Activated CD8-positive, alpha-beta memory T cell treated with anti-CD3 and anti-CD28 coated beads, Interleukin-2, amount 50 U/mL, for 1 hour (primary cell): ENCODE measurements around the gene NR1H3.
"Not testable (repeated sequence)": the region's sequence is repeated elsewhere in the genome, so short reads cannot be mapped to it uniquely, and the experiment has no call there.

Experiments
- DNase-seq: peaks from one replicate; pipeline ENCODE4 v3.0.0-alpha.2; 2020; ENCODE audit errors: extremely low read depth

The NR1H3 gene

DNA sequence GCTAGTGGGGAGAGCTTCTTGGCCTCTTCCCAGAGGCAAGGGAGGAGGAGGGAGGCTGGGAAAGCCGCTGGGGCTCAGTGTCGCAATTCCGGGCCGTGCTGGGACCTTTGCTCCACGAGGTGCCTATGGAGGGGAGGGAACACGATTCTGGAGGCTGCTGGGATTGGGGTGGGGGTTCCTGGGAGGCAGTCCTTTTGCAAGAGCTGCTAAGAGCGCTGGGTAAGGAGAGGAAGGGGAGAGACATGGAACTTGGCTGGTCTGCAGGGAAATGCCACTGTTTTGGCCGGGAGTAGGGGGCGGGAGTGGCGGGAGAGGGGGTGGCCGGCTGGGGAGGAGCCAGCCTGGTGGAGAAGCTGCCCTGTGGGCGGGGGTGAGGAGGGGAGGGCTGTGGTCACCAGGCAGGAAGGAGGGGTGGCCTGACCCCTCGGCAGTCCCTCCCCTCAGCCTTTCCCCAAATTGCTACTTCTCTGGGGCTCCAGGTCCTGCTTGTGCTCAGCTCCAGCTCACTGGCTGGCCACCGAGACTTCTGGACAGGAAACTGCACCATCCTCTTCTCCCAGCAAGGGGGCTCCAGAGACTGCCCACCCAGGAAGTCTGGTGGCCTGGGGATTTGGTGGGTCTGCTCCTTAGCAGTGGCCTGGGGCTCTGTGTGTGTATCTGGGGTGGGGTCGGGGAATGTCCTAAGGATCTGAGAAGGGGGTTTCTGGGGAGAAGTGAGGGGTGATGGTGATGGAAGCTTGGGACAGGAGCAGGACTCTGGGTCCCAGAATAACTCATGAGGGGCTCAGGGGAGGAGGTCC lies at the start of gene NR1H3:
TSS of gene NR1H3 (plus strand) at position 480 of the 800 bp plus-strand sequence. CDS start 1,221 bp downstream, outside the sequence.
- DNase-seq = no peak

DNA sequence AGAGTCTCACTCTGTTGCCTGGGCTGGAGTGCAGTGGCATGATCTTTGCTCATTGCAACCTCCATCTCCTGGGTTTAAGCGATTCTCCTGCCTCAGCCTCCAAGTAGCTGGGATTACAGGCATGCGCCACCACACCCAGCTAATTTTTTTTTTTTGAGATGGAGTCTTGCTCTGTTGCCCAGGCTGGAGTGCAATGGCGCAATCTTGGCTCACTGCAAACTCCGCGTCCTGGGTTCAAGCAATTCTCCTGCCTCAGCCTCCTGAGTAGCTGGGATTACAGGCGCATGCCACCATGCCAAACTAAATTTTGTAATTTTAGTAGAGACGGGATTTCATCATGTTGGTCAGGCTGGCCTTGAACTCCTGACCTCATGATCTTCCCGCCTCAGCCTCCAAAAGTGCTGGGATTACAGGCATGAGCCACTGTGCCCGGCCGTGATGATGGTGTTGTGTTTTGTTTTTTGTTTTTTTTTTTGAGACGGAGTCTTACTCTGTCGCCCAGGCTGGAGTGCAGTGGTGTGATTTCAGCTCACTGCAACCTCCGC lies 49.7 kb upstream of the NR1H3 start:
- not testable (repeated sequence) for DNase-seq

- DNase-seq = no peak
These were observed 49.2 kb upstream of the NR1H3 start for GRCh38 chr11:47208628-47209027.

DNA sequence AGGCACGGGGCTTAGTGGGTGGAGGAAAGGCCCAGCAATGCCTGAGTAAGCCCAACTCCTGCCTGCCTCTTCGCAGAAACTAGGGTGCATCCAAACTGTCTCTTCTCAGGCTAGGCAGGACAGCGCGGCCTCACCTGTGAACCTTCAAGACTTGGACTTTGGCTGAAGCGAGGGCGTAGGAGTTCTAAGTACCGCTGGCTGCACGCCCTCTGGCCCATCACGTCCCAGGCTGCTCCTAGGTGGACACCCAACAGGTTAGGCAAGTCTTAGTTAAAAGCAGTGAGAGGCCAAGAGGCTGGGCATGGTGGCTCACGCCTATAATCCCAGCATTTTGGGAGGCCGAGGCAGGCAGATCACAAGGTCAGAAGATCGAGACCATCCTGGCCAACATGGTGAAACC lies 44.9 kb upstream of the NR1H3 start:
- DNase-seq = no peak

GRCh38 chr11:47213950-47214565 lies 43.7 kb upstream of the NR1H3 start:
- peak; percentile 57 for DNase-seq

GRCh38 chr11:47215366-47215910 lies 42.4 kb upstream of the NR1H3 start:
- no peak for DNase-seq

GRCh38 chr11:47216121-47216798 lies 41.5 kb upstream of the NR1H3 start:
- DNase-seq = no peak

DNA sequence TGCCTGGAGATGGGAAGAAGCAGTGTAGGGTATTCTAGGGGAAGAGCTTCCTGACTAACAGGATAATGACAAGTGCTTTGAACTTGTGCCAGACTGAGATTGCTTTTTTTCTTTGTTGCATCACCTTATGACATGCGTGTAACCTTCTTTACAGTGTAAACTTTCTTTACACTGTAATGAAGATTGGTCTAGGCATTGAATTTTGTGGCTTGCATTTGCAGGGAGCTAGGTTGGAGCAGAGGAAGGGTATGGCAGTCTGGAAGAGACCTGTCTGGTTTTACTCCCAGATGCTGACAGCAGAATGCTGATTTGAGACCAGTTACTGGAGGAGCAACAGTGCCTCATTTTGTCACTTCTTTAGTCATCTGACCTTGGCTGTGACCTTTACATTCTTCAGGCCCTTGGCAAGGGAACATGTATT lies 37.4 kb upstream of the NR1H3 start:
- DNase-seq = no peak

DNA sequence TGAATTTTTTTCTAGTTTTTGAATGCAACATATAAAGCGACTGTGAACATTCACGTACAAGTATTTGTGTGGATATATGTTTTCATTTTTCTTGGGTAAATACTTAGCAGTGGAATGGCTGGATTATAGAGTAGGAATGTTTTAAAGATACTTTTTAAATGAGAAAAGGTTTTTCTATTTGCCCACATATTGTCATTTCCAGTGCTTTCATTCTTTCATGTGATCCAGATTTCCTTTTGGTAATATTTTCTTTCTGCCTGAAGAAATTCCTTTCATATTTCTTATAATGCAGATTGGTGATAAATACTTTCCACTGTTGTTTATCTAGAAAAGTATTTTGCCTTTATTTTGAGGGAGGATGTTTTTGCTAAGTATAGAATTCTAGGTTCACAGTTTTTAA lies 35.1 kb upstream of the NR1H3 start:
- no peak for DNase-seq

DNA sequence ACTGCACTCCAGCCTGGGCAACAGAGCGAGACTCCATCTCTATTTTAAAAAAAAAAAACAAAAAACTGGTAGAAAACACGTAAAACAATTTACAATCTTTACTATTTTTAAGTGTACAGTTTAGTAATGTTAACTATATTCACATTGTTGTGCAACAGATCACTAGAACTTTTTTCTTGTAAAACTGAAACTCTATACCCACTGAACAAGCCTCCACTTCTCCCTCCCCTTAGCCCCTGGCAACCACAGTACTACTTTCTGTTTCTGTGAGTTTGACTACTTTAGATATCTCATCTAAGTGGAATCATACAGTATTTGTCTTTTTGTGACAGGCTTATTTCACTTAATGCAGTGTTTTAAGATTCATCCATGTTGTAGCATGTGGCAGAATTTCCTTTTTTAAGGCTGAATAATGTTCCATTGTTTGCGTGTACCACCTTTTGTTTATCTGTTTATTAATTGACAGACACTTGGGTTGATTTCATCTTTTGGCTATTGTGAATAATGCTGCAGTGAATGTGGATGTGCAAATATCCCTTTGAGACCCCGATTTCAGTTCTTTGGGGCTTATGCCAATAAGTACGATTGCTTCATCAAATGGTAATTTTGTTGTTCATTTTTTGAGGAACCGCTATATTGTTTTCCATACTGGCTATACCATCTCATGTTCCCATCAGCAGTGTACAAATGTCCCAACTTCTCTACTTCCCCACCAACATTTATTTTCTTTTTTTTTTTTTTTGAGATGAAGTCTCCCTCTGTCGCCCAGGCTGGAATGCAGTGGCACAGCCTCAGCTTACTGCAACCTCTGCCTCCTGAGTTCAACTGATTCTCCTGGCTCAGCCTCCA lies 32.0 kb upstream of the NR1H3 start:
- no peak for DNase-seq

GRCh38 chr11:47229161-47229560 lies 28.6 kb upstream of the NR1H3 start:
- DNase-seq = no peak

DNA sequence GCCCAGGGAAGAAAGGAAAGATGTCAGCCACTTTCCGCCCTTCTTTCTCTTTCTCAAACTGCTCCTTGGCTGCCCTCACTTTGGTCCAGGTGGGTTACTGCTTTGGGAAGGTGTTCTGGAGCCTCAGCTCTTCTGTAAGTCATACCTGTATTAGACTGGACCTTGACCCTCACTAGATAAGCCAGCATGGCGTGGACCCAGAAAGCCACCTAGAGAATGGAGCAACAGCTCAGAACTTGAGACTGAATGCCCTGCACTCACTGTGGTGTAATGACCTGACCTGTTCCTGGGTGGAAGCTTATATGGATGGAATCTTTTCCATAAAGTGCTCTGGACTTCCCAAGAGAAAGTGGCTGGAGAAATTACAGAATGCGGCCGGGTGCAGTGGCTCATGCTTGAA lies 24.7 kb upstream of the NR1H3 start:
- no peak for DNase-seq

DNA sequence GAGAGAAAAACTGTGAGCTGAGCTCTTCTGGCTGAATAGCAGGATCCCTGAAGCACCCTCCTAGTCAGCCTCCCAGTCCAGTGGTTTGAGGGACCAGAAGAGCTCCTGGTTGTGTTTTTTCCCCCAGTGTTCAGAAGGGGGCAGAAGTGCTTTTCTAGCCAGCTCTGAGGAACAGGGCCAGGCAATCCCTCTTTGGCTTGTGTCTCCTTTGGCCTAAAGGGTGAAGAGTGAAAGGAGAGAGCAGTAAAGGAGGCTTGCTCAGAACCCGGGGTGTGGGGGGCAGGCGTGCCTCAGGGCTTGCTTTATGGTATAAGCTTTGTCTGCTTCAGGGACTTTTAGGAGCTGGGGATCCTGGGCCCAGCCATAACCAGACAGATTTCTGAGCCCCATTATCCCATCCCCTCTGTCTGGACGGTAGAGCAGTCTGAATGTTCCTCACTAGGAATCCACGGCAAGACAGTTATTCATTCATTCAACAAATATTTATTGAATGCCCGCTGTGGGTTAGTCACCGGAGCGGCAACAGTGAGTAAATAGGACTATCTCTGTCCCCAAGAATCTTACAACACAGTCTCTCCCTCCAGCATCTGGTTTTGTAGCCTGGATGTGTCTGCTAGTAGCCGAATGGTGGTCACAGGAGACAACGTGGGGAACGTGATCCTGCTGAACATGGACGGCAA lies 23.7 kb upstream of the NR1H3 start:
- DNase-seq = no peak

DNA sequence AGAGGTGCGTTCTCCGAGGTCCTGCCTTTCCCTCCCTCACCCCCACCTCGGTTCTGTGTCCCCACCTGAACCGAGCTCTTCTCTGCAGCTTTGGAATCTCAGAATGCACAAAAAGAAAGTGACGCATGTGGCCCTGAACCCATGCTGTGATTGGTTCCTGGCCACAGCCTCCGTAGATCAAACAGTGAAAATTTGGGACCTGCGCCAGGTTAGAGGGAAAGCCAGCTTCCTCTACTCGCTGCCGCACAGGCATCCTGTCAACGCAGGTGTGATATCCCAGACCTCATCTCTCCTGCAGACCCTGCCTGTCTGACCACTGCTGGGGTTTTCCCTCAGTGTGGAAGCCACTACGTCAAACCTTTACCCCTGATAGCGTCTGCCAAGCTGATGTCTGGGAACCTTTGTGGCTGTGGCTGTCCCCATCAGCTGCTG lies 23.1 kb upstream of the NR1H3 start:
- peak; percentile 74 for DNase-seq

- DNase-seq = no peak
These were observed 22.6 kb upstream of the NR1H3 start for GRCh38 chr11:47235163-47235562.

GRCh38 chr11:47236482-47236881 lies 21.3 kb upstream of the NR1H3 start:
- DNase-seq = no peak

DNA sequence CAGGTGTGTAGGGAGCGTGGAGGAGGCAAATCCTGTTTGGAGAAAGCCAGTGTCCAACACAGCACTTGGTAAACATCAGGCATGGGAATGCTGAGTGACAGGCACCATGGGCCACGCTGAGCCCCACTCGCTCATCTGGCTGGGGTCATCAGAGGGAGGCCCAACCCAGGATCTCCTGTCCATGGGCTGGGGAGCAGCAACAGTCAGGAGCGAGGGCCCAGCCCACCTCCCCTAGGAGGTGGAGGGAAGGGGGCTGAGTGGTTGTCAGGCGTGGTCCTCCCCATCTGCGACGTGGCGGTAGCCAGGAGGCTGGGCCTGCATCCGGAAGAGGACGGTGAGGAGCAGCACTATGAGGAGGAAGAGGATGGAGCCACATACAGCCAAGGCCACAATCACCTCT lies 17.9 kb upstream of the NR1H3 start:
- DNase-seq = no peak

GRCh38 chr11:47241841-47242301 lies 15.9 kb upstream of the NR1H3 start:
- DNase-seq = no peak

DNA sequence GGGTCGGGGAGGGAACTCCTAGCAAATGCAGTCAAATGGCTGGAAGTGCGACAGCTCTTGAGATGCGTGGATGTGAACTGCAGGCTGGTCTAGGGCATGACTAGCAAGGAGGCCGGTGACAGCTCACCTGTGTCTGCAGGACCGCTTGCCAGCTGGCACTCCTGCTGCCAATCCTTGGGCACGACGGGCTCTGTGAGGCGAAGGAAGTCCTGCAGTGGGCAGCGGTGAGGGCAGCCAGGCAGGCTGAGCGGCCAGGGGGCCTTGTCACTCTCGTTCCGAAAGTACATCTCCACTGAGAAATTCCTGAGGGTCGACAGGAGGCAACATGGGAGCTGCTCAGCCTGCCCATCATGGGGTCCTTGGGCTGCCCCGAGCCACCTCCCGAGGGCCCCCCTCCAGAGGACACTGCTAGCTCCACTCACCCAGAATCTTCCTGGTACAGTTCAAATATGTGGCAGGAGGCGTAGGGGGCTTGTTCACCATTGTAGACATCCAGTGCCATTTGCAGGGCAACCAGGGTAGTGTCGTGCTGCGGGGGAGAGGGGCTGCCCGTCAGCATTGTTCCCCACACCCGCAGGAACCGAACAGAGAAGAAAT lies 15.1 kb upstream of the NR1H3 start:
- DNase-seq = no peak

DNA sequence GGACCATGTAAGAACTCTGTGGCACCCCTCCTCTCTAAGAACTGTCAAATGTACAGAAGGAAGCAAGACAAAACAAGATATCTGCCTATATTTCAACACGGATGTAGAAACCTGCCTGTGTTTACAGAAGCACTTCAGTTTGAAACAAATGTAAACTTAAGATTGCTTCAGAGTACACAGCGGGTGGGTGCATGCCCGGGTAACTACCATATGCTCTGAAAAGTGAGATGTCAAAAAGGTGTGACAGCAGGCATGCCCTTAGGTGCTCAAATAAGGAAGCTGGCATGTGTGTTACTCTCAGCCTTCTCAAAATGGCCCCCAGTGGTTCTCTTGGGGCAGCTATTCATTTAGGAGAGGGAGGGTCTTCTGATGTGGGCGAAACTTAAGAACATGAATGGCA lies 14.3 kb upstream of the NR1H3 start:
- no peak for DNase-seq
